ENCODE data around the gene OR12D1. TPM values are rescaled to one million over a fixed set of nuclear protein-coding genes. Genes with fewer than 3 reads are reported as not detected.
"Not testable (repeated sequence)": the region's sequence is repeated elsewhere in the genome, so short reads cannot be mapped to it uniquely, and the experiment has no call there.

The OR12D1 gene
- total and polyA plus RNA-seq, 9 of the 15 experiments (the other 6 are each of a cell fraction or from before 2014, with no cell fraction given) = not detected

GRCh38 chr6:29436730-29437129, 22.0 kb downstream of the OR12D1 start:
- ATAC-seq (peak; percentile 95), FAIRE-seq (peak; percentile 80), DNase-seq (ENCODE audit: extremely low read depth in 1 of 4, low spot score in 3 of 4) (peak in 2 of 4 experiments; percentile 35 to 71)
- H3K9ac ChIP-seq (ENCODE audit: insufficient read depth in 1 of 2, low read depth in 2 of 2, low read length in 2 of 2); H3K27ac ChIP-seq (ENCODE audit: extremely low read depth, low read depth, low read length); in situ Hi-C loops (cut with MboI); POLR2A ChIA-PET; H3K4me3 ChIP-seq; H3K9me3 ChIP-seq (replicated peaks; ENCODE audit: control insufficient read depth, insufficient read depth, low read depth, low read length); H3K79me2 ChIP-seq (ENCODE audit: control insufficient read depth, insufficient read depth, low read length); H3K4me2 ChIP-seq (ENCODE audit: insufficient read depth, low read length); H3K9me1 ChIP-seq (ENCODE audit: control insufficient read depth, insufficient read depth, low read length); H4K20me1 ChIP-seq (replicated peaks; ENCODE audit: control insufficient read depth, insufficient read depth, low read length); H3K4me1 ChIP-seq (replicated peaks in 1 of 2; ENCODE audit: control insufficient read depth in 2 of 2, insufficient read depth in 2 of 2, low read length in 2 of 2); H3K36me3 ChIP-seq (ENCODE audit: control insufficient read depth, insufficient read depth, low read length); BruUV-seq (replicated peaks): not testable (repeated sequence)
- H2AFZ ChIP-seq (ENCODE audit: low read depth, low read length) = 0 out of 2 replicates have a peak overlapping the region, but pooled peaks have one; percentile 27
- CTCF ChIA-PET (ENCODE audit: low intra/inter-chr PET ratio) = interaction anchor here (0.7 to 1.2 kb wide), 4 partner anchors 153 to 316 kb away, joined by 3 read pairs; no protein-coding TSS in a partner anchor
- peaks cover 0 to 15% of the 10 kb centered on the region in 2 experiments; a peak in 3 of 5 replicates for H3K27me3 ChIP-seq (ENCODE audit: control insufficient read depth in 2 of 2, insufficient read depth in 2 of 2, low read length in 2 of 2)
- intact Hi-C loops (cut with micrococcal nuclease) = loop anchor here (1.0 to 5.0 kb wide), 3 partner anchors 81 to 216 kb away; no protein-coding TSS in a partner anchor
- WGBS (ENCODE audit: insufficient coverage, low coverage, missing lambda C conversion rate) = under 1% methylated on average over 18 of the region's 18 CpGs
- TF ChIP-seq C11orf30 (IDR thresholded peaks at IDR 0.05; ENCODE audit: low read depth) = 0 out of 2 replicates have a peak, but pooled peaks have one; percentile 1
- 0 out of 2 replicates have a peak, but pooled peaks have one; percentile 7 for TF ChIP-seq ZNF75A (CRISPR knock-in tag; IDR thresholded peaks at IDR 0.05)
- TF ChIP-seq CXXC5 (CRISPR knock-in tag; IDR thresholded peaks at IDR 0.05) = peak; percentile 58
- peak; percentile 89 to 99 for TF ChIP-seq RAD21 (CRISPR knock-in tag; conservative IDR thresholded peaks at IDR 0.05 in 1 of 2, IDR thresholded peaks at IDR 0.05 in 1 of 2)
- peak; percentile 79 for TF ChIP-seq SPI1 (IDR thresholded peaks at IDR 0.05; ENCODE audit: borderline replicate concordance, low read depth, low read length)
- 0 out of 2 replicates have a peak, but pooled peaks have one; percentile 45 for TF ChIP-seq GATA2 (CRISPR knock-in tag; IDR thresholded peaks at IDR 0.05)
- TF ChIP-seq MAZ (CRISPR knock-in tag; conservative IDR thresholded peaks at IDR 0.05 in 1 of 2, IDR thresholded peaks at IDR 0.05 in 1 of 2) = 0 out of 4 replicates have a peak, but pooled peaks of 1 of the 2 experiments have one; percentile 20
- peak; percentile 42; the same call in 1 of the 2 replicates for TF ChIP-seq SMC3 (conservative IDR thresholded peaks at IDR 0.05; ENCODE audit: insufficient read depth, low read depth, low read length)
- TF ChIP-seq YY1 (IDR thresholded peaks at IDR 0.05; ENCODE audit: borderline replicate concordance in 1 of 3, control insufficient read depth in 1 of 3, extremely low read depth in 1 of 3, insufficient read depth in 3 of 3, insufficient read length in 1 of 3, insufficient replicate concordance in 2 of 3, low read depth in 1 of 3, low read length in 2 of 3) = peak in 2 of 3 experiments; percentile 52 to 80
- TF ChIP-seq, protein P1, sequence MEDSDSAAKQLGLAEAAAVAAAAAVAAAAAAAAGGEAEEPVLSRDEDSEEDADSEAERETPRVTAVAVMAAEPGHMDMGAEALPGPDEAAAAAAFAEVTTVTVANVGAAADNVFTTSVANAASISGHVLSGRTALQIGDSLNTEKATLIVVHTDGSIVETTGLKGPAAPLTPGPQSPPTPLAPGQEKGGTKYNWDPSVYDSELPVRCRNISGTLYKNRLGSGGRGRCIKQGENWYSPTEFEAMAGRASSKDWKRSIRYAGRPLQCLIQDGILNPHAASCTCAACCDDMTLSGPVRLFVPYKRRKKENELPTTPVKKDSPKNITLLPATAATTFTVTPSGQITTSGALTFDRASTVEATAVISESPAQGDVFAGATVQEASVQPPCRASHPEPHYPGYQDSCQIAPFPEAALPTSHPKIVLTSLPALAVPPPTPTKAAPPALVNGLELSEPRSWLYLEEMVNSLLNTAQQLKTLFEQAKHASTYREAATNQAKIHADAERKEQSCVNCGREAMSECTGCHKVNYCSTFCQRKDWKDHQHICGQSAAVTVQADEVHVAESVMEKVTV (CRISPR knock-in tag; IDR thresholded peaks at IDR 0.05) = peak; percentile 95
